Right atrium auricular region (tissue), 2 donors: ENCODE data around the gene GLI3. TPM values are rescaled to one million over a fixed set of nuclear protein-coding genes. Genes with fewer than 3 reads are reported as not detected.

Source experiments
- DNase-seq: peaks from one replicate; pipeline ENCODE4 v3.0.0-alpha.2; 2019; ENCODE audit warnings: low spot score
- H3K27ac ChIP-seq, 2 donors: fragments of 200-600 bp; sonication (generic); 1 replicate in 1 of 2; 2 replicates in 1 of 2; pipeline ENCODE4 v1.5.1; 2016 to 2019
- H3K27me3 ChIP-seq, 2 donors: fragments of 200-600 bp; sonication (generic); one replicate each; pipeline versions ENCODE4 v1.5.1 to v1.6.0; 2017 to 2019
- H3K36me3 ChIP-seq: fragments of 200-600 bp; sonication (generic); one replicate; pipeline ENCODE4 v1.5.1; 2016
- H3K4me1 ChIP-seq, 2 donors: fragments of 200-600 bp; sonication (generic); one replicate each; pipeline versions ENCODE4 v1.5.1 to v1.6.0; 2017 to 2019
- H3K4me3 ChIP-seq, 2 donors: fragments of 200-600 bp; sonication (generic); 1 replicate in 1 of 2; 2 replicates in 1 of 2; pipeline ENCODE4 v1.5.1; 2017 to 2019; ENCODE audit warnings: mild to moderate bottlenecking in 1 of 2, moderate library complexity in 1 of 2
- H3K9me3 ChIP-seq, 2 donors: fragments of 200-600 bp; sonication (generic); one replicate each; pipeline ENCODE4 v1.5.1; 2019
- total RNA-seq, 2 donors: library from RNA; depleted of rRNA; stranded (reverse); fragments of >200 nt; gene quantifications; one replicate each; pipeline ENCODE4 v1.1.0, GENCODE V29; 2016
- TF ChIP-seq, protein P1 (sequence below), 2 donors: fragments of 200-600 bp; sonication (generic); IDR thresholded peaks; one replicate each; pipeline ENCODE4 v1.5.1; 2019; ENCODE audit warnings: antibody characterized with exemption in 2 of 2

Gene GLI3
- total RNA-seq, 2 donors from 2014 or later, result 1.5 to 2.0 TPM

DNA sequence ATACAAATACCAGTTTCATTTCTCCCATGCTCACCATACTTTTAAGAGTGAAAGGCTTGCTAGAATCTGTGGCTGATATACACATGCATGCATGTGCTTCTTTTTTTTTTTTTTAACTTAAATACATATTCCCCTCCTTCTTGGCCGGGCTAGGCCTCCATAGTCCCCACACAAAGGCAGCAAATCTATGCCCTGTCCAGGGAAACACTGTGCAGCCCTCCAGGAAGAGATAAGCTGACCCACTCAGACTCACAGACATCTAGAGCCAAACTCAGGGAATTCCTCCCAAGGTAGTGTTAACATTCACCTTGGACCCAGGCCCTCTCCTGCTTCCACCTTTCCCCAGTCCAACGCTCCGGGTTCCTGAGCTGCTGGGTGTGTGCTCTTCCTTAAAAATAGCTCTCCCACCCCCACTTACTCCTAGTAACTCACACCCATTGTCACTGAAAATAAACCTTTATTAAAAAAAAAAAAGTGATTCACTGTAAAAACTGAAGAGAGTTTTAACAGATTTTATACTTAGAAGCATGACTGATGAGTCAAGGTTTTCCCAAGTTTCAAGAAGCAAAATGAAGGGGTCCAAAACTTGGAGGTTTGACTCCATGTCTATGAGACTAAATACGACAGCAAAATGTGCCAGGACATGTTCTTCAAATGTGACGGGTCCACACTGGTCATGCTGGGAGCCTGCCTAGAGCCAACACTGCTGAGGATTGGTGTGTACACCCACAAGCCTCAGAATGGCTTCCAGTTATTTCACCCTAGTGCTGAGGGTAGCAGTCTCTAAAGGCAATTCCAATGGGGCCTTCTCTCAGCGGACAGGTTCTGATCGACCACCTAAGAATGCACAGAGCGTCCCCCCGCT lies 159.5 kb downstream of the GLI3 start:
- H3K27me3 ChIP-seq, result no peaks in the 10 kb centered on the region
- H3K27ac ChIP-seq, result no peak overlapping the region
- no peaks in the 10 kb centered on the region for H3K4me1 ChIP-seq
- TF ChIP-seq, protein P1, sequence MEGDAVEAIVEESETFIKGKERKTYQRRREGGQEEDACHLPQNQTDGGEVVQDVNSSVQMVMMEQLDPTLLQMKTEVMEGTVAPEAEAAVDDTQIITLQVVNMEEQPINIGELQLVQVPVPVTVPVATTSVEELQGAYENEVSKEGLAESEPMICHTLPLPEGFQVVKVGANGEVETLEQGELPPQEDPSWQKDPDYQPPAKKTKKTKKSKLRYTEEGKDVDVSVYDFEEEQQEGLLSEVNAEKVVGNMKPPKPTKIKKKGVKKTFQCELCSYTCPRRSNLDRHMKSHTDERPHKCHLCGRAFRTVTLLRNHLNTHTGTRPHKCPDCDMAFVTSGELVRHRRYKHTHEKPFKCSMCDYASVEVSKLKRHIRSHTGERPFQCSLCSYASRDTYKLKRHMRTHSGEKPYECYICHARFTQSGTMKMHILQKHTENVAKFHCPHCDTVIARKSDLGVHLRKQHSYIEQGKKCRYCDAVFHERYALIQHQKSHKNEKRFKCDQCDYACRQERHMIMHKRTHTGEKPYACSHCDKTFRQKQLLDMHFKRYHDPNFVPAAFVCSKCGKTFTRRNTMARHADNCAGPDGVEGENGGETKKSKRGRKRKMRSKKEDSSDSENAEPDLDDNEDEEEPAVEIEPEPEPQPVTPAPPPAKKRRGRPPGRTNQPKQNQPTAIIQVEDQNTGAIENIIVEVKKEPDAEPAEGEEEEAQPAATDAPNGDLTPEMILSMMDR (IDR thresholded peaks at IDR 0.05), result no peak
- H3K9me3 ChIP-seq, result no peaks in the 10 kb centered on the region
- H3K4me3 ChIP-seq, result no peak overlapping the region
- DNase-seq, result no peak
- no peaks in the 10 kb centered on the region for H3K36me3 ChIP-seq

DNA sequence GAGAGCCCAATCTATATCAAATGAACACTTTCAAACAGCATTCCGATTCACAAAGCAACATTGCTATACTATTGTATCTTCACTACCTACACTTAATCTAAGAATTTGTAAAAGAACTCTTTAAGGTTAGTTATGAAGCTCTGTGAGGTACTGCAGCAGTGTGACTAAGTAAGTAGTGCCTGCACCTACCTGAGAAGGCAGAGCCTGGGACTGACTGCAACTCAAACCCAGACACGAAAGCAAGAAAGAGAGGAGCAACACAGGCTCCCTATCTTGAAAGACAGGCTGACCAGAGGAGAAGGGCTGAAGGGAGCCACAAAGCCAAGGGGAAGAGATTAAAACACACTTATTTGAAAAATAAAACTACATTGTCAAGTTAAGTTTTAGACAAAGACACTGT lies 160.1 kb downstream of the GLI3 start:
- TF ChIP-seq, protein P1 (IDR thresholded peaks at IDR 0.05), result no peak
- Histone ChIP-seq H3K4me3 (no peak overlapping the region), H3K36me3 (no peaks in the 10 kb centered on the region), H3K9me3 (no peaks in the 10 kb centered on the region), H3K27me3 (no peaks in the 10 kb centered on the region), H3K4me1 (no peaks in the 10 kb centered on the region), H3K27ac (no peak overlapping the region)
- DNase-seq, result no peak

DNA sequence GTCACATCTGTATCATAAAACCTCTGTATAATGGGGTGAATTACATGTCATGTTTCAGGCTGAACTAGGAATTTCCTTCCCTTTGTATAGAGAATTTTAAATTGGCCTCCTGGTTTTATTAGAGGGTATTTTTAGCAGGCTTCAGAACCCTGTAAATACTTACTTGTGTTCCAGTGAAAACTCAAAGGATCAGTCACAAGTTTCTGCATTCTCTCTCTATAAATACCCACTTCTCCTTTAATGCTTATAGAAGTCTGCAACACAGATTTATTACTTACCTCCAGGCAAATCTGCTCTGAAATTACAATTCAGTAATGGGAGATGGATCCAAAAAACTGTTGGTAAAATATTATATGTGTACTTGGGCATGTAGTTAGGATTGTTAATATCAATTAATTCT lies 161.6 kb downstream of the GLI3 start:
- TF ChIP-seq, protein P1 (IDR thresholded peaks at IDR 0.05), result no peak
- no peak overlapping the region for H3K4me3 ChIP-seq
- no peaks in the 10 kb centered on the region for H3K27me3 ChIP-seq
- H3K4me1 ChIP-seq, result no peaks in the 10 kb centered on the region
- no peak for DNase-seq
- no peaks in the 10 kb centered on the region for H3K36me3 ChIP-seq
- no peak overlapping the region for H3K27ac ChIP-seq
- no peaks in the 10 kb centered on the region for H3K9me3 ChIP-seq

DNA sequence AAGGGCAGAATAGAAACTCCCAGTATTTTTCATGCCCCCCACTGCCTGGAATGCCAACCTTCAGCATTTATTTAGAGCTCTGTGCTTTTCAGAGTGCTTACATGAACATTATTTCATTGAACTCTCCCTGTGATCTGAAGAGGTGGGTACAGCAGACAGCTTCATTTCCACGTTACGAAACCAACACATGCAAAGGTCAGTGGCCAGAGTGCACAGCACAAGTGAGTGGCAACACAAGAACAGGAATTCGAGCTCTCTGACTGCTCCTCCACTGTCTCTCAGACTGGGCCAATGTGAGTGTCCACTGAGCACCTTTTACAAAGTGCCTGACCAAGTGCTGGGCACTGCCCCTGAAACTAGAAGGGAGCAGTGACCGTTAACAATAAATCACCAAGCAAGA lies 162.9 kb downstream of the GLI3 start:
- TF ChIP-seq, protein P1 (IDR thresholded peaks at IDR 0.05), result no peak

DNA sequence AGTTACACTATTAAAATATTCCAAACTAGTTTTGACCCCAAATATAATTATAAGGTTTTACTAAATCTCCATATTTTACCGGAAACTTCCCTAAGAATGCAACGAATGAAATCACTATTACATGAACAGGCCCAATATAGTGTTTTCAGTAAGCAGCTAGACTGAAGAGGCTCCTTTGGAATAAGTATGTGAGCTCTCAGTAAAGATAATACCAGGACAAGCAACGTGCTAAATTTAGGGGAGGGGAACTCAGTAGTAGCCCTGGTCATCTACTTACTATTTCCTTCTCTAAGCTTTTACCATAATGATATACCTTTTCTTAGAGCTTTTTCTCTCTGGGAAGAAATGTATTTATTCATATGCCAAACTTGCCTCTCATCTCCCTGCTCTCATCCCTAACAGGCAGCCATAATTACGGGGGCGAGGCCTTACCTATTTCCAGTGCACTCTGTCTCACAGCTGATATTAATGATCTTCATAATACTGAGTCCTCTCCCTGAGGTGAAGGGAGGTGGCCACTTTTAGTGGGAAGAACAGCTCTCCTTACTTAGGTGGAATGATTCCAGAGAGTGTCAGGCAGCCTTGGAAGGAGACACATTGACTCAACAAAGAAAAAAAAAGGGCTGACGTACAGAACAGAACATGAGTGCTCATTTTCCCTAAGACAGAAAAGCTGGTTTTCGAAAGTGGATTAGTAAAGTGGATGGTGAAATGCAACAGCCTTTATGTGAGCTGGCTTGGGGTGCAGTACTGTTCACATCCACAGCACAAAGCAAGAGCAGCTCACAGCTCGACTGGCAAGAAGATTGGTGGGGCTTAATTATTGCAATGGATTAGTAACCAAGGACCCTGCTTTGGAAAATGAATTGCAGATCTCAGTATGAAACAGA lies 165.4 kb downstream of the GLI3 start:
- TF ChIP-seq, protein P1 (IDR thresholded peaks at IDR 0.05), result no peak
- H3K4me3 ChIP-seq, result no peak overlapping the region
- no peak for DNase-seq
- H3K9me3 ChIP-seq, result no peaks in the 10 kb centered on the region
- no peaks in the 10 kb centered on the region for H3K36me3 ChIP-seq
- H3K27me3 ChIP-seq, result no peaks in the 10 kb centered on the region
- no peaks in the 10 kb centered on the region for H3K4me1 ChIP-seq
- H3K27ac ChIP-seq, result no peak overlapping the region

More for the DNA sequence above, 162.9 kb downstream of the GLI3 start:
- no peaks in the 10 kb centered on the region for H3K36me3 ChIP-seq
- no peaks in the 10 kb centered on the region for H3K4me1 ChIP-seq
- H3K27ac ChIP-seq, result no peak overlapping the region
- no peak for DNase-seq
- no peaks in the 10 kb centered on the region for H3K27me3 ChIP-seq
- no peaks in the 10 kb centered on the region for H3K9me3 ChIP-seq
- no peak overlapping the region for H3K4me3 ChIP-seq
